ENCODE results near the gene CAD. TPM values are rescaled to one million over a fixed set of nuclear protein-coding genes. Genes with fewer than 3 reads are reported as not detected.

The CAD gene
- total and polyA plus RNA-seq, 4 donors: 6.9 to 29.7 (median 18.2) TPM

GRCh38 chr2:27214941-27215340 lies 2.2 kb upstream of the CAD start:
- no peak for ATAC-seq (ENCODE audit: low FRiP score)
- no peaks in the 10 kb centered on the region for H3K4me1 ChIP-seq (ENCODE audit: control insufficient read depth in 1 of 2, insufficient read depth in 2 of 2, low read length in 2 of 2)
- H3K4me3 ChIP-seq (ENCODE audit: low read length in 2 of 2): no peak overlapping the region
- no peak overlapping the region for H3K27ac ChIP-seq (ENCODE audit: low read depth in 1 of 2, low read length in 2 of 2)
- H3K27me3 ChIP-seq (ENCODE audit: control insufficient read depth in 1 of 2, insufficient read depth in 2 of 2, low read length in 1 of 2): no peaks in the 10 kb centered on the region
- no peaks in the 10 kb centered on the region for H3K9me3 ChIP-seq (ENCODE audit: control insufficient read depth, low read length)
- intact Hi-C loops (cut with DNase I): loop anchor here in 1 of 2 donors (5.0 kb wide), 1 partner anchor 83 kb away; the partner anchor contains the start of gene PREB
- WGBS, 2 donors: 94 to 96% methylated on average over 3 of the region's 3 CpGs
- H3K36me3 ChIP-seq (ENCODE audit: control insufficient read depth in 1 of 2, insufficient read depth in 2 of 2, low read length in 1 of 2): no peaks in the 10 kb centered on the region
- no peak for DNase-seq

- no peaks in the 10 kb centered on the region for H3K4me1 ChIP-seq (ENCODE audit: control insufficient read depth in 1 of 2, insufficient read depth in 2 of 2, low read length in 2 of 2)
- intact Hi-C loops (cut with DNase I): no loop called here
- no peak overlapping the region for H3K27ac ChIP-seq (ENCODE audit: low read depth in 1 of 2, low read length in 2 of 2)
- 80% methylated on average over 13 of the region's 13 CpGs for WGBS, 2 donors
- H3K9me3 ChIP-seq (ENCODE audit: control insufficient read depth, low read length): no peaks in the 10 kb centered on the region
- H3K4me3 ChIP-seq (ENCODE audit: low read length in 2 of 2): peak overlapping the region; percentile 23 to 50
- H3K27me3 ChIP-seq (ENCODE audit: control insufficient read depth in 1 of 2, insufficient read depth in 2 of 2, low read length in 1 of 2): no peaks in the 10 kb centered on the region
- no peak for ATAC-seq (ENCODE audit: low FRiP score)
- peaks cover 0 to 2% of the 10 kb centered on the region in 2 donors for H3K36me3 ChIP-seq (ENCODE audit: control insufficient read depth in 1 of 2, insufficient read depth in 2 of 2, low read length in 1 of 2)
- no peak for DNase-seq
Observed at GRCh38 chr2:27216416-27217137, 592 bp upstream of the CAD start.

- ATAC-seq (ENCODE audit: low FRiP score) (no peak), DNase-seq (peak in 1 of 2 donors; percentile 10)
- Histone ChIP-seq H3K9me3 (ENCODE audit: control insufficient read depth, low read length) (no peaks in the 10 kb centered on the region), H3K36me3 (ENCODE audit: control insufficient read depth in 1 of 2, insufficient read depth in 2 of 2, low read length in 1 of 2) (peaks cover 0 to 2% of the 10 kb centered on the region in 2 donors), H3K4me1 (ENCODE audit: control insufficient read depth in 1 of 2, insufficient read depth in 2 of 2, low read length in 2 of 2) (no peaks in the 10 kb centered on the region), H3K4me3 (ENCODE audit: low read length in 2 of 2) (no peak overlapping the region), H3K27me3 (ENCODE audit: control insufficient read depth in 1 of 2, insufficient read depth in 2 of 2, low read length in 1 of 2) (no peaks in the 10 kb centered on the region), H3K27ac (ENCODE audit: low read depth in 1 of 2, low read length in 2 of 2) (no peak overlapping the region)
- 84 to 88% methylated on average over 4 of the region's 4 CpGs for WGBS, 2 donors
- intact Hi-C loops (cut with DNase I): no loop called here
Observed at GRCh38 chr2:27218614-27219013, 1.4 kb downstream of the CAD start.

DNA sequence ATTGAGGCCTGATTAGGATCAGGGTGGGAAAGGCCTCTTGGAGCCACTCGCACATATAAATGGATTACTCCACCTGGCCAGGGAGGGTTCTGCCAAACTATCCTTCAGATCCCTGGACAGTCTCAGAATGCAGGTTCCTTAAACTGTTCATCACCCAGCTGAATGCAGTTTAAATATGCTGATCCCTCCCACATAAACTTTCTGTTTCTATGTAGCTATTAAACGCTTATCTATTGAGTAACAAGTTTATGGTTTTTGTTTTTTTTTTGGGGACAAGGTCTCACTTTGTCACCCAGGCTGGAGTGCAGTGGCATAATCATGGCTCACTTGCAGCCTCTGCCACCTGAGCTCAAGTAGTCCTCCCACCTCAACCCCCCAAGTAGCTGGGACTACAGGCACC lies 1.9 kb downstream of the CAD start:
- ATAC-seq (ENCODE audit: low FRiP score) (no peak), DNase-seq (no peak)
- 86 to 87% methylated on average over 2 of the region's 2 CpGs for WGBS, 2 donors
- H3K4me3 ChIP-seq (ENCODE audit: low read length in 2 of 2): no peak overlapping the region
- intact Hi-C loops (cut with DNase I): no loop called here
- no peak overlapping the region for H3K27ac ChIP-seq (ENCODE audit: low read depth in 1 of 2, low read length in 2 of 2)
- H3K9me3 ChIP-seq (ENCODE audit: control insufficient read depth, low read length): no peaks in the 10 kb centered on the region
- no peaks in the 10 kb centered on the region for H3K4me1 ChIP-seq (ENCODE audit: control insufficient read depth in 1 of 2, insufficient read depth in 2 of 2, low read length in 2 of 2)
- H3K27me3 ChIP-seq (ENCODE audit: control insufficient read depth in 1 of 2, insufficient read depth in 2 of 2, low read length in 1 of 2): no peaks in the 10 kb centered on the region
- H3K36me3 ChIP-seq (ENCODE audit: control insufficient read depth in 1 of 2, insufficient read depth in 2 of 2, low read length in 1 of 2): peaks cover 0 to 2% of the 10 kb centered on the region in 2 donors

- H3K27ac ChIP-seq (ENCODE audit: low read depth in 1 of 2, low read length in 2 of 2): no peak overlapping the region
- DNase-seq (peak in 1 of 2 donors; percentile 34), ATAC-seq (ENCODE audit: low FRiP score) (no peak)
- intact Hi-C loops (cut with DNase I): no loop called here
- H3K36me3 ChIP-seq (ENCODE audit: control insufficient read depth in 1 of 2, insufficient read depth in 2 of 2, low read length in 1 of 2): peaks cover 2 to 3% of the 10 kb centered on the region in 2 donors
- H3K27me3 ChIP-seq (ENCODE audit: control insufficient read depth in 1 of 2, insufficient read depth in 2 of 2, low read length in 1 of 2): no peaks in the 10 kb centered on the region
- H3K4me1 ChIP-seq (ENCODE audit: control insufficient read depth in 1 of 2, insufficient read depth in 2 of 2, low read length in 2 of 2): no peaks in the 10 kb centered on the region
- H3K9me3 ChIP-seq (ENCODE audit: control insufficient read depth, low read length): no peaks in the 10 kb centered on the region
- WGBS, 2 donors: 97 to 98% methylated on average over 7 of the region's 7 CpGs
- H3K4me3 ChIP-seq (ENCODE audit: low read length in 2 of 2): no peak overlapping the region
Observed at GRCh38 chr2:27220091-27220490, 2.9 kb downstream of the CAD start.

DNA sequence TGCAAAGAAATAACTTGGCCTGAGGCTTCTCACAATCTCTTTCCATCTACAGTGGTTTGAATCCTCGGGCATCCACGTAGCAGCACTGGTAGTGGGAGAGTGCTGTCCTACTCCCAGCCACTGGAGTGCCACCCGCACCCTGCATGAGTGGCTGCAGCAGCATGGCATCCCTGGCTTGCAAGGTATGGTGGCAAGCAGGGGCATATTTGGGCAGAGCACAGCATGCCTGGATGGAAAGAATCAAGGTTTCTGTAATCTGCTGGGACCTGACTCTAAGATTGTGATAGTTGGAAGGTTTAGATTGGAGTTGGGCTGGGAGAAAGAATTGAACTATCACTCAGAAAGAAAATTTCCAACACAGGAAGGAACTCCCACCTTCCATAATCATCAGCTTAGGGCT lies 4.0 kb downstream of the CAD start:
- no peak overlapping the region for H3K4me3 ChIP-seq (ENCODE audit: low read length in 2 of 2)
- no peak overlapping the region for H3K27ac ChIP-seq (ENCODE audit: low read depth in 1 of 2, low read length in 2 of 2)
- peaks cover 3 to 5% of the 10 kb centered on the region in 2 donors for H3K36me3 ChIP-seq (ENCODE audit: control insufficient read depth in 1 of 2, insufficient read depth in 2 of 2, low read length in 1 of 2)
- 86 to 87% methylated on average over 3 of the region's 3 CpGs for WGBS, 2 donors
- DNase-seq: peak in 1 of 2 donors; percentile 22
- H3K9me3 ChIP-seq (ENCODE audit: control insufficient read depth, low read length): no peaks in the 10 kb centered on the region
- intact Hi-C loops (cut with DNase I): no loop called here
- no peak for ATAC-seq (ENCODE audit: low FRiP score)
- H3K27me3 ChIP-seq (ENCODE audit: control insufficient read depth in 1 of 2, insufficient read depth in 2 of 2, low read length in 1 of 2): no peaks in the 10 kb centered on the region
- no peaks in the 10 kb centered on the region for H3K4me1 ChIP-seq (ENCODE audit: control insufficient read depth in 1 of 2, insufficient read depth in 2 of 2, low read length in 2 of 2)

GRCh38 chr2:27222407-27222806 lies 5.2 kb downstream of the CAD start:
- ATAC-seq (ENCODE audit: low FRiP score) (no peak), DNase-seq (peak in 1 of 2 donors; percentile 15)
- intact Hi-C loops (cut with DNase I): no loop called here
- Histone ChIP-seq H3K4me3 (ENCODE audit: low read length in 2 of 2) (no peak overlapping the region), H3K27ac (ENCODE audit: low read depth in 1 of 2, low read length in 2 of 2) (no peak overlapping the region), H3K4me1 (ENCODE audit: control insufficient read depth in 1 of 2, insufficient read depth in 2 of 2, low read length in 2 of 2) (no peaks in the 10 kb centered on the region), H3K9me3 (ENCODE audit: control insufficient read depth, low read length) (no peaks in the 10 kb centered on the region), H3K27me3 (ENCODE audit: control insufficient read depth in 1 of 2, insufficient read depth in 2 of 2, low read length in 1 of 2) (no peaks in the 10 kb centered on the region), H3K36me3 (ENCODE audit: control insufficient read depth in 1 of 2, insufficient read depth in 2 of 2, low read length in 1 of 2) (peaks cover 3 to 7% of the 10 kb centered on the region in 2 donors)
- WGBS, 2 donors: 95 to 97% methylated on average over 5 of the region's 5 CpGs

- Histone ChIP-seq H3K27me3 (ENCODE audit: control insufficient read depth in 1 of 2, insufficient read depth in 2 of 2, low read length in 1 of 2) (no peaks in the 10 kb centered on the region), H3K9me3 (ENCODE audit: control insufficient read depth, low read length) (no peaks in the 10 kb centered on the region), H3K27ac (ENCODE audit: low read depth in 1 of 2, low read length in 2 of 2) (no peak overlapping the region), H3K4me3 (ENCODE audit: low read length in 2 of 2) (no peak overlapping the region), H3K36me3 (ENCODE audit: control insufficient read depth in 1 of 2, insufficient read depth in 2 of 2, low read length in 1 of 2) (peaks cover 3 to 7% of the 10 kb centered on the region in 2 donors), H3K4me1 (ENCODE audit: control insufficient read depth in 1 of 2, insufficient read depth in 2 of 2, low read length in 2 of 2) (no peaks in the 10 kb centered on the region)
- peak in 1 of 2 donors; percentile 22 for DNase-seq
- 96% methylated on average over 6 of the region's 6 CpGs for WGBS, 2 donors
- no peak for ATAC-seq (ENCODE audit: low FRiP score)
- intact Hi-C loops (cut with DNase I): no loop called here
Observed at GRCh38 chr2:27223416-27223815, 6.2 kb downstream of the CAD start.

GRCh38 chr2:27225526-27225925 lies 8.4 kb downstream of the CAD start:
- ATAC-seq (ENCODE audit: low FRiP score) (no peak), DNase-seq (peak in 1 of 2 donors; percentile 61)
- Histone ChIP-seq H3K4me1 (ENCODE audit: control insufficient read depth in 1 of 2, insufficient read depth in 2 of 2, low read length in 2 of 2) (no peaks in the 10 kb centered on the region), H3K36me3 (ENCODE audit: control insufficient read depth in 1 of 2, insufficient read depth in 2 of 2, low read length in 1 of 2) (peaks cover 3 to 7% of the 10 kb centered on the region in 2 donors), H3K27ac (ENCODE audit: low read depth in 1 of 2, low read length in 2 of 2) (no peak overlapping the region), H3K27me3 (ENCODE audit: control insufficient read depth in 1 of 2, insufficient read depth in 2 of 2, low read length in 1 of 2) (no peaks in the 10 kb centered on the region), H3K9me3 (ENCODE audit: control insufficient read depth, low read length) (no peaks in the 10 kb centered on the region), H3K4me3 (ENCODE audit: low read length in 2 of 2) (no peak overlapping the region)
- 89 to 91% methylated on average over 9 of the region's 9 CpGs for WGBS, 2 donors
- intact Hi-C loops (cut with DNase I): no loop called here
